Neural progenitor cell (in vitro differentiated cells): Measurements from ENCODE around the gene PRKCE. TPM values are rescaled to one million over a fixed set of nuclear protein-coding genes. Genes with fewer than 3 reads are reported as not detected.

Experiments
- DNase-seq: peaks from one replicate; pipeline ENCODE4 v3.0.0-alpha.2; 2016; ENCODE audit warnings: low spot score
- H2AFZ ChIP-seq: fragments of 200-600 bp; sonication (generic); replicated peaks from 2 replicates; pipeline ENCODE4 v1.6.1; 2016; ENCODE audit warnings: antibody characterized with exemption
- H3F3A ChIP-seq: fragments of 200-600 bp; sonication (generic); 2 replicates; pipeline ENCODE4 v1.6.1; 2016; ENCODE audit warnings: antibody characterized with exemption, low read depth
- H3K27ac ChIP-seq: fragments of 200-600 bp; sonication (generic); 2 replicates; pipeline ENCODE4 v1.5.1; 2016; ENCODE audit warnings: mild to moderate bottlenecking
- H3K27me3 ChIP-seq: fragments of 200-600 bp; sonication (generic); 2 replicates; pipeline ENCODE4 v1.6.1; 2016; ENCODE audit warnings: mild to moderate bottlenecking, moderate library complexity
- H3K36me3 ChIP-seq: fragments of 200-600 bp; sonication (generic); 2 replicates; pipeline ENCODE4 v1.5.1; 2016
- H3K4me1 ChIP-seq: fragments of 200-600 bp; sonication (generic); 2 replicates; pipeline ENCODE4 v1.6.1; 2016; ENCODE audit warnings: mixed run types
- H3K4me2 ChIP-seq: fragments of 200-600 bp; sonication (generic); 2 replicates; pipeline ENCODE4 v1.6.1; 2016
- H3K4me3 ChIP-seq: fragments of 200-600 bp; sonication (generic); 2 replicates; pipeline ENCODE4 v1.5.1; 2016
- H3K79me2 ChIP-seq: fragments of 200-600 bp; sonication (generic); 2 replicates; pipeline ENCODE4 v1.6.1; 2016; ENCODE audit warnings: low read depth
- H3K9ac ChIP-seq: fragments of 200-600 bp; sonication (generic); 2 replicates; pipeline ENCODE4 v1.6.1; 2016
- H3K9me3 ChIP-seq: fragments of 200-600 bp; sonication (generic); 2 replicates; pipeline ENCODE4 v1.5.1; 2016; ENCODE audit warnings: low read depth
- H4K20me1 ChIP-seq: fragments of 200-600 bp; sonication (generic); 2 replicates; pipeline ENCODE4 v1.6.1; 2016; ENCODE audit warnings: low read depth
- H3K27ac Mint-ChIP-seq: 3 replicates; pipeline ENCODE4 v1.8.0; 2021; ENCODE audit warnings: mixed read lengths
- H3K27me3 Mint-ChIP-seq: 2 replicates; pipeline ENCODE4 v1.8.0; 2022; ENCODE audit warnings: low read depth, mild to moderate bottlenecking, inconsistent platforms, moderate library complexity, mixed read lengths; ENCODE audit not compliant: insufficient read depth
- H3K36me3 Mint-ChIP-seq: 3 replicates; pipeline ENCODE4 v1.8.0; 2021; ENCODE audit warnings: mixed read lengths
- H3K4me1 Mint-ChIP-seq: 3 replicates; pipeline ENCODE4 v1.8.0; 2021; ENCODE audit warnings: mixed read lengths
- H3K4me3 Mint-ChIP-seq: 3 replicates; pipeline ENCODE4 v1.8.0; 2021; ENCODE audit warnings: mild to moderate bottlenecking, moderate library complexity, mixed read lengths
- H3K9me3 Mint-ChIP-seq: 3 replicates; pipeline ENCODE4 v1.8.0; 2020; ENCODE audit warnings: mixed read lengths
- EZH2 ChIP-seq: fragments of 200-600 bp; sonication (generic); IDR thresholded peaks from 2 replicates; pipeline ENCODE4 v1.6.1; 2017; ENCODE audit warnings: antibody characterized with exemption, mild to moderate bottlenecking, moderate library complexity
- EZH2phosphoT487 ChIP-seq: fragments of 200-600 bp; sonication (generic); IDR thresholded peaks from 2 replicates; pipeline ENCODE4 v1.6.1; 2017; ENCODE audit warnings: antibody characterized with exemption
- total RNA-seq: library from RNA; depleted of rRNA; stranded (reverse); fragments of >200 nt; gene quantifications from 2 replicates; pipeline ENCODE4 v1.2.3, GENCODE V29; 2015; ENCODE audit warnings: low replicate concordance
- TF ChIP-seq, protein P1 (sequence below): fragments of 200-600 bp; sonication (generic); IDR thresholded peaks from 2 replicates; pipeline ENCODE4 v1.5.1; 2017; ENCODE audit warnings: antibody characterized with exemption, mild to moderate bottlenecking

PRKCE gene
- total RNA-seq, 1 donor from 2014 or later = 4.1 TPM

DNA sequence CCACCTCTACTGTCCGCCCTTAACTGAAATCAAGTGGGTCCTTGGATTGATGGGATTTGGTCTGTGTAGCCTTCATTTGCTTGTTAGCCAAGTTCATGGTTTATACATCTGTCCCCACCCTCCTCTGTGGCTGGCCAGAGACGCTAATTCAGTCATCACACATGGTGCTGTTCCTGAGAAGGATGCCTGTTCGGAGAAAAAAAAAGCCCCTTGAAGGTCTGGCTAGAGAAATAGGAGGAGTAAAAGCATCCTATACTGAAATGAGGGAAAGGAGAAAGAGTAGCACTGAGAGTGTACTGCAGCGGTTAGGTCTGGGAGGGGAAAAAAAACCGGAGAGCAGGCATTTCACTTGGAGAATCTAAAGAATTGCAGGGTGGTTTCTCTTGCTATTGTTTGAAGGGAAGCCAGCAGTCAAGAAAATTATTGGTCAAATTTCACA lies 465.1 kb downstream of the PRKCE start:
- H3K27ac ChIP-seq = no peak overlapping the region
- no peak overlapping the region for H3K27ac Mint-ChIP-seq
- TF ChIP-seq EZH2phosphoT487 (no peak), EZH2 (no peak)
- TF ChIP-seq, protein P1, sequence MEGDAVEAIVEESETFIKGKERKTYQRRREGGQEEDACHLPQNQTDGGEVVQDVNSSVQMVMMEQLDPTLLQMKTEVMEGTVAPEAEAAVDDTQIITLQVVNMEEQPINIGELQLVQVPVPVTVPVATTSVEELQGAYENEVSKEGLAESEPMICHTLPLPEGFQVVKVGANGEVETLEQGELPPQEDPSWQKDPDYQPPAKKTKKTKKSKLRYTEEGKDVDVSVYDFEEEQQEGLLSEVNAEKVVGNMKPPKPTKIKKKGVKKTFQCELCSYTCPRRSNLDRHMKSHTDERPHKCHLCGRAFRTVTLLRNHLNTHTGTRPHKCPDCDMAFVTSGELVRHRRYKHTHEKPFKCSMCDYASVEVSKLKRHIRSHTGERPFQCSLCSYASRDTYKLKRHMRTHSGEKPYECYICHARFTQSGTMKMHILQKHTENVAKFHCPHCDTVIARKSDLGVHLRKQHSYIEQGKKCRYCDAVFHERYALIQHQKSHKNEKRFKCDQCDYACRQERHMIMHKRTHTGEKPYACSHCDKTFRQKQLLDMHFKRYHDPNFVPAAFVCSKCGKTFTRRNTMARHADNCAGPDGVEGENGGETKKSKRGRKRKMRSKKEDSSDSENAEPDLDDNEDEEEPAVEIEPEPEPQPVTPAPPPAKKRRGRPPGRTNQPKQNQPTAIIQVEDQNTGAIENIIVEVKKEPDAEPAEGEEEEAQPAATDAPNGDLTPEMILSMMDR = no peak

DNA sequence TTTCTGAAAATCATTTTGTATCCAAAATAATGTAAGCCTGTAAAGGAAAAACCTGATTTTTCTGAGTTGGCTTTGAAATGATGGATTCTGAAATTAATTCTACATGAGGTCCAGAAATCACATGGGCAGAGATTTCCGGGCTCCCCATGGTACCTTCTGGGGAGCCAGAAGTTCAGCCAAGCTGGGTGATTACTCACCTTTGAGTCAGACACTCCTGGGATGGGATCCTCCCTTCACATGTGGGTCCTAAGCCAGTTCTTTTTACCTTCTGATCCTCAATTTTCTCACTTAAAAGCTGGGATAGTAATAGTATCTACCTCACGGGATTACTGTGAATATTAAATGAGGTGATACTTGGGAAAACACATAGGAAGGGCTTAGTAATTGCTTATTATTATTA lies 465.9 kb downstream of the PRKCE start:
- Mint-ChIP-seq H3K36me3 (no peaks in the 10 kb centered on the region), H3K4me3 (no peak overlapping the region), H3K4me1 (peaks cover 6% of the 10 kb centered on the region), H3K27ac (no peak overlapping the region), H3K27me3 (no peaks in the 10 kb centered on the region), H3K9me3 (no peaks in the 10 kb centered on the region)
- Histone ChIP-seq H3K36me3 (no peaks in the 10 kb centered on the region), H2AFZ (no peak overlapping the region), H3K9ac (no peak overlapping the region), H3K4me1 (no peaks in the 10 kb centered on the region), H3K27ac (no peak overlapping the region), H3F3A (no peaks in the 10 kb centered on the region), H3K79me2 (no peaks in the 10 kb centered on the region), H3K4me2 (no peak overlapping the region), H3K27me3 (no peaks in the 10 kb centered on the region), H3K9me3 (no peaks in the 10 kb centered on the region), H4K20me1 (no peaks in the 10 kb centered on the region), H3K4me3 (no peak overlapping the region)
- DNase-seq = no peak
- no peak for TF ChIP-seq EZH2
- TF ChIP-seq, protein P1 = no peak
- TF ChIP-seq EZH2phosphoT487 = no peak

More for the DNA sequence above, 465.1 kb downstream of the PRKCE start:
- DNase-seq = no peak
- Mint-ChIP-seq H3K4me3 (no peak overlapping the region), H3K27me3 (no peaks in the 10 kb centered on the region), H3K4me1 (peaks cover 6% of the 10 kb centered on the region), H3K9me3 (no peaks in the 10 kb centered on the region), H3K36me3 (no peaks in the 10 kb centered on the region)
- Histone ChIP-seq H3K4me3 (no peak overlapping the region), H3F3A (no peaks in the 10 kb centered on the region), H3K79me2 (no peaks in the 10 kb centered on the region), H3K27me3 (no peaks in the 10 kb centered on the region), H3K4me2 (no peak overlapping the region), H3K9me3 (no peaks in the 10 kb centered on the region), H3K4me1 (no peaks in the 10 kb centered on the region), H2AFZ (no peak overlapping the region), H3K9ac (no peak overlapping the region), H3K36me3 (no peaks in the 10 kb centered on the region), H4K20me1 (no peaks in the 10 kb centered on the region)

DNA sequence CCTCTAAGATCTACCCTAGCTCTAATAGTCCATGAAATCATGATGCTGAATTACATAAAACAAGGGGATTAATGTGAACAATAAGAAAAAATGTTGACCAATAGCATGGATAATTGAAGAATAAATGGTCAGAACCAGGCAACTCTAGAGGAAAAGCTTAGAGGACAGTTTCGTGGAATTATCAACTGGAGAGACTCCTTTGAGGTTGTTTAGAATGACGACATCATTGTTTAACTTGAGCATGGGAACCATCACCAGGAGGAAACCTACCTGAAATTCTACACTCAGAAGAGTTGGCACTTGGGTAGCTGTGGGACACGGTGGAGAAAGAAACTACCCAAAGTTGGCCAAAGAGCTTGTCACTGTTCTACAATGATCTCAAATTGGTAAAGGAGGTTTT lies 466.5 kb downstream of the PRKCE start:
- TF ChIP-seq, protein P1 = no peak
- TF ChIP-seq EZH2 (no peak), EZH2phosphoT487 (no peak)
- Histone ChIP-seq H3F3A (no peaks in the 10 kb centered on the region), H3K79me2 (no peaks in the 10 kb centered on the region), H3K4me3 (no peak overlapping the region), H3K27me3 (no peaks in the 10 kb centered on the region), H4K20me1 (no peaks in the 10 kb centered on the region), H3K9me3 (no peaks in the 10 kb centered on the region), H3K36me3 (no peaks in the 10 kb centered on the region), H3K9ac (no peak overlapping the region), H3K4me2 (no peak overlapping the region), H3K4me1 (no peaks in the 10 kb centered on the region), H2AFZ (no peak overlapping the region), H3K27ac (no peak overlapping the region)
- H3K4me1 Mint-ChIP-seq = peaks cover 6% of the 10 kb centered on the region
- H3K36me3 Mint-ChIP-seq = no peaks in the 10 kb centered on the region
- H3K9me3 Mint-ChIP-seq = no peaks in the 10 kb centered on the region
- no peak for DNase-seq
- H3K27me3 Mint-ChIP-seq = no peaks in the 10 kb centered on the region
- H3K27ac Mint-ChIP-seq = no peak overlapping the region
- no peak overlapping the region for H3K4me3 Mint-ChIP-seq
